ENCODE results near the gene TBC1D2B.
"Not testable (repeated sequence)": the region's sequence is repeated elsewhere in the genome, so short reads cannot be mapped to it uniquely, and the experiment has no call there.

Gene TBC1D2B

GRCh38 chr15:77982127-77982490 lies 95.4 kb downstream of the TBC1D2B start:
- no peak overlapping the region for H3K4me3 Mint-ChIP-seq

DNA sequence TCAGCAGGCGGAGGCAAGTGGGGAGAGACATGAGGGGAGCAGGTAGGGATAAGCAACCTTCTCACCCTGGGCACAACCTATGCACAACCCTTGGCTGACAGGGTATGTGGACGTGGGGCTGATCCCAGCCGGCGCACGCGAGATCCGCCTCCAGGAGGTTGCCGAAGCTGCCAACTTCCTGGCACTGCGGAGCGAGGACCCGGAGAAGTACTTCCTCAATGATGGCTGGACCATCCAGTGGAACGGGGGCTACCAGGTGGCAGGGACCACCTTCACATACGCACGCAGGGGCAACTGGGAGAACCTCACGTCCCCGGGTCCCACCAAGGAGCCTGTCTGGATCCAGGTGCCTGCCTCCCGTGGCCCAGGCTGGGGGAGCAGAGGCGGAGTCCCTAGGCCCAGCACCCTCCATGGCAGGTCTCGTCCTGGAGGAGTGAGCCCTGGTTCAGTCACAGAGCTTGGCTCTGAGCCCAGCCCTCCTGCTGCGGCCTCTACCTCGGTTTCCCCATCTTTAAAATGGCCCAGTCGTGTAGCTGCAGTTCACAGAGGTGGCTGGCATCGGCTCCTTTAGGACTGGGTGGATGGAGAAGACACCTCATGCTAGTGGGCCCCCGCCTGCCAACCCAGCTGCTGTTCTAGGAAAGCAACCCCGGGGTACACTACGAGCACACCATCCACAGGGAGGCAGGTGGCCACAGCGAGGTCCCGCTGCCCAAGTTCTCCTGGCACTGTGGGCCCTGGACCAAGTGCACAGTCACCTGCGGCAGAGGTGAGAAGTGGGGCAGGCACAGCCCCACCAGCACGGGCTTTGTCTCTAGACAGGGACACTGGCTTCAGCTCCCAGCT lies 96.0 kb downstream of the TBC1D2B start:
- Mint-ChIP-seq H3K36me3 (ENCODE audit: low read depth) (no peaks in the 10 kb centered on the region), H3K4me1 (peaks cover 20% of the 10 kb centered on the region), H3K27ac (no peak overlapping the region), H3K27me3 (ENCODE audit: low read depth, poor library complexity) (peaks cover 10% of the 10 kb centered on the region), H3K4me3 (no peak overlapping the region), H3K9me3 (no peaks in the 10 kb centered on the region)
- no peak for DNase-seq
- TF ChIP-seq, protein P1, sequence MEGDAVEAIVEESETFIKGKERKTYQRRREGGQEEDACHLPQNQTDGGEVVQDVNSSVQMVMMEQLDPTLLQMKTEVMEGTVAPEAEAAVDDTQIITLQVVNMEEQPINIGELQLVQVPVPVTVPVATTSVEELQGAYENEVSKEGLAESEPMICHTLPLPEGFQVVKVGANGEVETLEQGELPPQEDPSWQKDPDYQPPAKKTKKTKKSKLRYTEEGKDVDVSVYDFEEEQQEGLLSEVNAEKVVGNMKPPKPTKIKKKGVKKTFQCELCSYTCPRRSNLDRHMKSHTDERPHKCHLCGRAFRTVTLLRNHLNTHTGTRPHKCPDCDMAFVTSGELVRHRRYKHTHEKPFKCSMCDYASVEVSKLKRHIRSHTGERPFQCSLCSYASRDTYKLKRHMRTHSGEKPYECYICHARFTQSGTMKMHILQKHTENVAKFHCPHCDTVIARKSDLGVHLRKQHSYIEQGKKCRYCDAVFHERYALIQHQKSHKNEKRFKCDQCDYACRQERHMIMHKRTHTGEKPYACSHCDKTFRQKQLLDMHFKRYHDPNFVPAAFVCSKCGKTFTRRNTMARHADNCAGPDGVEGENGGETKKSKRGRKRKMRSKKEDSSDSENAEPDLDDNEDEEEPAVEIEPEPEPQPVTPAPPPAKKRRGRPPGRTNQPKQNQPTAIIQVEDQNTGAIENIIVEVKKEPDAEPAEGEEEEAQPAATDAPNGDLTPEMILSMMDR (IDR thresholded peaks at IDR 0.05) = no peak

More at GRCh38 chr15:77982127-77982490, 95.4 kb downstream of the TBC1D2B start:
- H3K27me3 Mint-ChIP-seq (ENCODE audit: low read depth, poor library complexity) = peaks cover 10% of the 10 kb centered on the region
- DNase-seq = no peak
- TF ChIP-seq, protein P1 (IDR thresholded peaks at IDR 0.05) = no peak
- no peaks in the 10 kb centered on the region for H3K9me3 Mint-ChIP-seq
- H3K36me3 Mint-ChIP-seq (ENCODE audit: low read depth) = no peaks in the 10 kb centered on the region
- peaks cover 18% of the 10 kb centered on the region for H3K4me1 Mint-ChIP-seq
- no peak overlapping the region for H3K27ac Mint-ChIP-seq

- Mint-ChIP-seq H3K27me3 (ENCODE audit: low read depth, poor library complexity) (peaks cover 11% of the 10 kb centered on the region), H3K4me1 (peaks cover 20% of the 10 kb centered on the region)
- DNase-seq; H3K36me3 Mint-ChIP-seq (ENCODE audit: low read depth); H3K4me3 Mint-ChIP-seq; H3K27ac Mint-ChIP-seq; H3K9me3 Mint-ChIP-seq: not testable (repeated sequence)
Measured at GRCh38 chr15:77980674-77981073, 96.8 kb downstream of the TBC1D2B start.

DNA sequence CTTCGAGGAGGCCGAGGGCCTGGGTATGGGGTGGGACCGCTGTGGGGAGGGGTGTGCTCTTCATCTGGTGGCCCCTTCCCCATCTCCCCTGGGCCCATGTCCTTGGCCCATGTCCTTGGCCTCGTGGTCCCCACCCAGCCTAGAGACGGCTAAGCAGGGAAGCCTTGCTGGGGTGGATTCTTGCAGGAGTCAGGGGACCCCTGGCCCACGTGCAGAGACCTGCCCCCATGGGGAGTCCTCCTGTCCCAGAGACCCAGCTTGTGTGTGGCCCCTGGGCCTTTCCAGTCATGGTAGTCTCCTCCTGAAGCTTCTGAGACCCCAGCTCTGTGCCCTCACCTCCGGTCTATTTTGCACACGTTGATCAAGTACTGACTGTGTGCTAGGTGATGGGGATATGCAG lies 97.4 kb downstream of the TBC1D2B start:
- H3K27ac Mint-ChIP-seq = no peak overlapping the region
- no peak for DNase-seq
- no peaks in the 10 kb centered on the region for H3K36me3 Mint-ChIP-seq (ENCODE audit: low read depth)
- TF ChIP-seq, protein P1 (IDR thresholded peaks at IDR 0.05) = no peak
- peaks cover 20% of the 10 kb centered on the region for H3K4me1 Mint-ChIP-seq
- peaks cover 14% of the 10 kb centered on the region for H3K27me3 Mint-ChIP-seq (ENCODE audit: low read depth, poor library complexity)
- H3K4me3 Mint-ChIP-seq = no peak overlapping the region
- no peaks in the 10 kb centered on the region for H3K9me3 Mint-ChIP-seq

DNA sequence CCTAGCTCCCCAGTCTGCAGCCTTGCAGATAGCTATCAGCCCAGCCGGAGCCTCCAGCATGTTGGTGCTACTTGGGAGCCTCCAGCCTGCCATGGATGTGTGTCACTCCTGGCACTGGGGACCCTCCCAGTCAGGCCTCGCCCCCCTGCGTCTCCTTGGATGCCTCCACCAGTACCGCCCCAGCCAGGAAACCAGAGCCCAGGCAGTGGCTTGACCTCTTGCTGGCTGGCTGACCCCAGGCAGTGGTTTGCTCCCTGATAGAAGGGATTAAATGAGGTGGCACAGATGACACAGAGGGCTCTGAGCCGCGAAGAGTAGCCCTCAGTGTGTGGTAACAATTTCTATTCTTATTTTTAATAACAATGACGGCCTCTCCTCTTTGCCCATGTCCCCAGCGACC lies 98.4 kb downstream of the TBC1D2B start:
- peak; percentile 57 for DNase-seq
- H3K9me3 Mint-ChIP-seq; H3K27ac Mint-ChIP-seq; H3K4me3 Mint-ChIP-seq; H3K36me3 Mint-ChIP-seq (ENCODE audit: low read depth): not testable (repeated sequence)
- H3K27me3 Mint-ChIP-seq (ENCODE audit: low read depth, poor library complexity) = peaks cover 14% of the 10 kb centered on the region
- peaks cover 20% of the 10 kb centered on the region for H3K4me1 Mint-ChIP-seq

DNA sequence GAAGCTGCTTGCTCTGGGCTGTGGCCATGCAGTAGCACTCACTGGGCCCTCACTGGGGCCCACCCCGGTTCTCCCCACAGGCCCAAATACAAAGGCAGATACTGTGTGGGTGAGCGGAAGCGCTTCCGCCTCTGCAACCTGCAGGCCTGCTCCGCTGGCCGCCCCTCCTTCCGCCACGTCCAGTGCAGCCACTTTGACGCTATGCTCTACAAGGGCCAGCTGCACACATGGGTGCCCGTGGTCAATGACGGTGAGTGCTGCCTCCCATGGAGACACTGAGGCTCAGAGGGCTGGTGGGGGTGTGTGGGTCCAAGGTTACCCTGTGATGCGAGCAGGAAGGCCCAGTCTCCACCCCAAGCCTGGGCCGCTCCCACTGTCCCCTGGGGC lies 98.8 kb downstream of the TBC1D2B start:
- H3K27ac Mint-ChIP-seq = not testable (repeated sequence)
- H3K27me3 Mint-ChIP-seq (ENCODE audit: low read depth, poor library complexity) = peaks cover 14% of the 10 kb centered on the region

DNA sequence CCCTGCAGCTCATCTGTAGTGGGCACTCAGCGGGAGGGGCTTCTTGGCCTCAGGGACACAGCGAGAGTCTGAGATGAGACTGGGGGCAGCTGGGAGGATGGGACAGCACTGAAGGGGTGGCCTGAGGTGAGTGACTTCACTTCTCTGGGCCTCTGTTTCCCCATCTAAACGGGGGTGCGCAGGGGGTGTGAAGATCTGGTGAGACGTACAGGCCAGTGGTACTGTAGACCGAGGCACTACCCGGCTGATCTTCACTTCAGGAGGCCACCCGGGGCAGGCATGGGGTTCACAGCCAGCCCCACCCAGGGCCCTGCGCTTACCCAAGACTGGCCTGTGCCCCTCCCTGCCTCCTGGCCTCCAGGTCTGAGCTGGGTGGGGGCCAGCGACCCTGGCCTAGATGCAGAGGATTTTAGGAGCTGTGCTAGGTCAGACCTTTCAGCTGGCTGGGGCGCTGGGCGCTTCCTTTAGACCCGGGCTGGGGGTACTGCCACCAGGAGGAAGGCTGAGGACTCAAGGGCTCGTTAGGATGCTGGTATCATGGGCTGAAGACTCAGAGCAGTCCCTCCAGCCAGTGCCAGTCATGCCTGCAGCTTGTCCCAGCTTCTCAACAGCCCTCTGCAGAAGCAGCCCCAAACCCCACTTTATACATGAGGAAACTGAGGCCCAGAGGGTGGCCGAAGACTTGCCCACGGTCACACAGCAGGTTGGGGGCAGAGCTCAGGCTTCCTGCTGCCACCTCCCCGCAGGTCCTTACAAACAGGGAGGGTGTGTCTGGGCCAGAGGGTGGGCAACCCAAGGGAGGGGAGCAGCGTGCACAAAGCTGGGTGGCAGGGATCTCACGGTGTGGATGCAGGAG lies 99.4 kb downstream of the TBC1D2B start:
- not testable (repeated sequence) for H3K4me3 Mint-ChIP-seq, H3K9me3 Mint-ChIP-seq

More for the DNA sequence above, 98.8 kb downstream of the TBC1D2B start:
- H3K9me3 Mint-ChIP-seq; H3K4me3 Mint-ChIP-seq; H3K36me3 Mint-ChIP-seq (ENCODE audit: low read depth); DNase-seq: not testable (repeated sequence)
- H3K4me1 Mint-ChIP-seq = peaks cover 16% of the 10 kb centered on the region

DNA sequence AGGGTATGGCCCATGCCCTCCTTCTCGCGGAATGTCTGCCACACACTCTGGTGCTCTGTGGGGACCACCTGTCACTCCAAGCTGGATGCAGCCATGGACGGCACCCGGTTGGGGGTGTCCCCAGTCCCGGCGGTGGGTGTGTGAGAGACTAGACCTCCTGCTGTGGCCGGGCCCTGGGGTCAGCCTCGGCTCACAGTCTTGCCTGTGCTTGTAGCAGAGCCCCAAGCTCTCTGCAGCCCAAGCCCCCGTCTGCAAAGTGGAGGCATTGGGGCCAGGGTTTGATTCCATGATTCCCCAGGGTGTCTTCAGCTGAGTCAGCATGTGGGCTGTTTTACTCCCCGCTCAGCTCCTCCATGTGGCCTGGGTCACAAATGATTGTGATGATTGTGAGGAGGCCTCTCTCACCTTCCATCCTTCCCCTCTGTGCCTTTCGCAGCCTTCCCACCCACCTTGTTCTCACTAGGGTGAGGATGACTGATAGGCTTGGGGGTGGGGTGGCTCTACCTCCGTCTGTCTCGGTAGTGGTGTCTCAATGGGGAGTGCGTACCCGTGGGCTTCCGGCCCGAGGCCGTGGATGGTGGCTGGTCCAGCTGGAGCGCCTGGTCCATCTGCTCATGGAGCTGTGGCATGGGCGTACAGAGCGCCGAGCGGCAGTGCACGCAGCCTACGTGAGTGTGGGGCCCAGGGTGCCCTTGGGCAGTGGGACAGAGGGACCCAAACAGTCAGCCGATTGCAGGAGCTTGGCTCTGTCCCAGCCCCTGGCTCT lies 100.6 kb downstream of the TBC1D2B start:
- H3K9me3 Mint-ChIP-seq; H3K27ac Mint-ChIP-seq; H3K36me3 Mint-ChIP-seq (ENCODE audit: low read depth); H3K27me3 Mint-ChIP-seq (ENCODE audit: low read depth, poor library complexity); H3K4me3 Mint-ChIP-seq; DNase-seq; H3K4me1 Mint-ChIP-seq: not testable (repeated sequence)

More for the DNA sequence above, 99.4 kb downstream of the TBC1D2B start:
- H3K36me3 Mint-ChIP-seq (ENCODE audit: low read depth); H3K27ac Mint-ChIP-seq; H3K4me1 Mint-ChIP-seq; H3K27me3 Mint-ChIP-seq (ENCODE audit: low read depth, poor library complexity); DNase-seq: not testable (repeated sequence)

- DNase-seq, H3K27ac Mint-ChIP-seq, H3K4me1 Mint-ChIP-seq: not testable (repeated sequence)
Measured at GRCh38 chr15:77976095-77976450, 101.4 kb downstream of the TBC1D2B start.

More at GRCh38 chr15:77976095-77976450, 101.4 kb downstream of the TBC1D2B start:
- not testable (repeated sequence) for H3K4me3 Mint-ChIP-seq; H3K36me3 Mint-ChIP-seq (ENCODE audit: low read depth); H3K9me3 Mint-ChIP-seq; H3K27me3 Mint-ChIP-seq (ENCODE audit: low read depth, poor library complexity)

Data from nephron progenitor cell (in vitro differentiated cells).